Subcutaneous adipose tissue (tissue), 4 donors: ENCODE data around the gene DAZL. TPM values are rescaled to one million over a fixed set of nuclear protein-coding genes. Genes with fewer than 3 reads are reported as not detected.

Experiments used
- total RNA-seq, 4 donors: library from RNA; depleted of rRNA; stranded (reverse); fragments of >200 nt; gene quantifications; one replicate each; pipeline ENCODE4 v1.1.0, GENCODE V29; 2016
- TF ChIP-seq, protein P1 (sequence below): fragments of 450-650 bp; IDR thresholded peaks from one replicate; pipeline ENCODE4 v1.5.1; 2016; ENCODE audit warnings: low read depth, mild to moderate bottlenecking, control low read depth, antibody characterized with exemption, moderate library complexity

DAZL gene
- total RNA-seq, 4 donors from 2014 or later = not detected

DNA sequence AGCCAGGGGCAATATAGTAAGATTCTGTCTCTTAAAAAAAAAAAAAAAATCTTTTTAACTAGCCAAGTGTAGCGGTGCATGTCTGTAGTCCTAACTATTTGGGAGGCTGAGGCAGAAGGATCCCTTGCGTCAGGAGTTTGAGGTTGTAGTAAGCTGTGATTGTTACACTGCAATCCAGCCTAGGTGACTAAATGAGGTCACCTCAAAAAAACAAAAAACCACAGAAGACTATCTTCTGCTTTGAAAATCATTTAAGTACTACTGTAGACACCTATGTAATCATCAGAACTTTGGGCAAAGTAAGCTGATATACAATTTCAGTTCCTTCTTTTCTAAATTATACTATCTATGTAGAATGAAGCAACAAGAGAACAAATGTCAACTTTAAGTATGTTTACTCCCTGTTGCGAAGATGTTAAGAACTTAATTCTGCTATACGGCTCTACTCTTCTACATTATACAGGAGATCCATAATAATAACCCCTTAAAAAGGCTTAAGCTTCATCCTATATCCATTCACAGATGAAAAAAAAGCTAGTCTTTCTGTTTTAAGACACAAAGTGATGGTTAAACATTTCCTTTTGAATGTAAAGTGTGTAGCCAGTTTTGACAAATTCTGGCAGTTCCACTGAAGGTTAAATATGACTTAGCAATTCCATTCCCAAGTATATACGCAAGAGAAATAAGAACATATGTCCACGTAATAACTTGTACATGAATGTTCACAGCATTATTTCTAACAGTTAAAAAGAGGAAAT lies 15.2 kb downstream of the DAZL start:
- TF ChIP-seq, protein P1, sequence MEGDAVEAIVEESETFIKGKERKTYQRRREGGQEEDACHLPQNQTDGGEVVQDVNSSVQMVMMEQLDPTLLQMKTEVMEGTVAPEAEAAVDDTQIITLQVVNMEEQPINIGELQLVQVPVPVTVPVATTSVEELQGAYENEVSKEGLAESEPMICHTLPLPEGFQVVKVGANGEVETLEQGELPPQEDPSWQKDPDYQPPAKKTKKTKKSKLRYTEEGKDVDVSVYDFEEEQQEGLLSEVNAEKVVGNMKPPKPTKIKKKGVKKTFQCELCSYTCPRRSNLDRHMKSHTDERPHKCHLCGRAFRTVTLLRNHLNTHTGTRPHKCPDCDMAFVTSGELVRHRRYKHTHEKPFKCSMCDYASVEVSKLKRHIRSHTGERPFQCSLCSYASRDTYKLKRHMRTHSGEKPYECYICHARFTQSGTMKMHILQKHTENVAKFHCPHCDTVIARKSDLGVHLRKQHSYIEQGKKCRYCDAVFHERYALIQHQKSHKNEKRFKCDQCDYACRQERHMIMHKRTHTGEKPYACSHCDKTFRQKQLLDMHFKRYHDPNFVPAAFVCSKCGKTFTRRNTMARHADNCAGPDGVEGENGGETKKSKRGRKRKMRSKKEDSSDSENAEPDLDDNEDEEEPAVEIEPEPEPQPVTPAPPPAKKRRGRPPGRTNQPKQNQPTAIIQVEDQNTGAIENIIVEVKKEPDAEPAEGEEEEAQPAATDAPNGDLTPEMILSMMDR = no peak

DNA sequence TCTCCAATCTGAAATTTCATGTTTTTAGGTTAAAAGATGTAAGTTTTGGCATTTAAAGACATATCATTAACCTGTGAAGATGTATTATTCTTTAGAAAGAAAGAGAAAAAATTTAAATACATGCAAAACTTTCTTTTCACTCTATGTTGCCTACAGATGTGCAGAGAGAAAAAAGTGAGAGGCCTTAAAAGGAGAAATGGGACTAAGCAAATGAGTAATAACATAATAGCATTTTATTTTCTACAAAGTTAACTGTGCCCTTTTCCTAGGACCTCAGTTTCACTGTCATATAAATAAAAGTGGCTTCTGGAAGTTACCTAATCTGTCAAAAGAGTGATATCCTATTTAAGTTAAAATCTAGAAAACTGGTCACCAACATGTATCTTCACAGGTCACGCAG lies 16.1 kb downstream of the DAZL start:
- TF ChIP-seq, protein P1 = no peak

DNA sequence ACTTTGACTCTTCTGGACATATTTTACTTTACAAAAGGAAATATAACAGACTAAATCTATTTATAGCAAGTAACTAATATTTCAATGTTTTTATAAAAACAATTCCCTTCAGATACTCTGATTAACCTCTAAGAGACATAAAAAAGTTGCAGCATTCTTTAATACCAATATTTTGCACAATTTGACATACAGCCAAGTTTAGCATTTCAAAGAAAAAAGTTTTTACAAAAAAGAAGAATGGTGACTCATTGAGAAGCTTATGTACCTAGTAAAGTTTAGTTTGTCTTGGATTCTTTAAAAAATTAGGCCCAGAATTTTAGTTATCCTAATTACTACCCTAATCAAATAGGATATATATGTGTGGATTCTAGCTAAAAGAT lies 17.6 kb downstream of the DAZL start:
- TF ChIP-seq, protein P1 = no peak

DNA sequence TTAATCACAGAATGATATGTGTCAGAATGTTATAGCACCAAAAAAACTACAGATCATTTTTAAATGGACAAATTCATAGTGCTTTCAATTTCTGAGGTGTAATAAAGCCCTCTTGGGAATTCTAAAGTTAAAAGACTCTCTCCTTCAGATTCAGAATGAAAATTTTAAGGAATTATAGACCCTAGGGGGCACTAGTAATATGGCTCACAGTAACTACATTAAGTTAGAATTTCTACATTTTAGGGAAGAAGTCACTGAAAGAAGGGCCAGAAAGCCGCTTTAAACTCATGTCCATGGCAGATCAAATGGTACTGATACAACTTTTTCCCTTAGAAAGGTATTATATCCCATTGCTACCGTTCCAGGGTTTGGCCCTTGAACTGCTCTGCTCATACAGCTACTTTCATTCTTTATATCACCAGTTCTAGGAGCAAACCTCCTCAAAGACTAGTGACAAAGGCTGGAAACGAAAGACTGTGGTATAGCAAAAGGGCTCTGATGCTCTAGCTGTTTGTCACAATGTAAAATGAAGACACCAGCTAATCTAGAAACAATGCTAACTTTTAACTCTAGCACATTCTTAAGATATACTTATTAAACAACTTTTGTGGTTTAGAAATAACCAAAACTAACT lies 18.1 kb downstream of the DAZL start:
- TF ChIP-seq, protein P1 = no peak

DNA sequence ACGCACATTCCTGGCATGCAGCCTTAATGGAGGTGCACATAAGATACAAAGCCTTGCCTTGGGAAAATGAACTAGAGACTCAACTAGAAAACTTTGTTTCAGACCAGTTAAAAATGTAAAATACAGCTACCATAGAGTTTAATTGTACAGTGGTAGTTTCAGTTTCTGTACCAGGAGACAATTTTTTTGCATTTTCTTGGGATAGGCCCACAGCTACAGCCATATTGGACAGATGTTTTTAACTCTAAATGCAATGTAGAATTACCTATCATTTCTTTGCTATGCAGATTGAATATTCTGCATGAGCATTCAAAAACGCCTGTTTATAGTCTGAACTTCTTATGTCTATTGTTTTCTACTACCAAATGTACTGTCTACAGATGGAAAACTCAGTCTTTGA lies 20.3 kb downstream of the DAZL start:
- TF ChIP-seq, protein P1 = no peak

DNA sequence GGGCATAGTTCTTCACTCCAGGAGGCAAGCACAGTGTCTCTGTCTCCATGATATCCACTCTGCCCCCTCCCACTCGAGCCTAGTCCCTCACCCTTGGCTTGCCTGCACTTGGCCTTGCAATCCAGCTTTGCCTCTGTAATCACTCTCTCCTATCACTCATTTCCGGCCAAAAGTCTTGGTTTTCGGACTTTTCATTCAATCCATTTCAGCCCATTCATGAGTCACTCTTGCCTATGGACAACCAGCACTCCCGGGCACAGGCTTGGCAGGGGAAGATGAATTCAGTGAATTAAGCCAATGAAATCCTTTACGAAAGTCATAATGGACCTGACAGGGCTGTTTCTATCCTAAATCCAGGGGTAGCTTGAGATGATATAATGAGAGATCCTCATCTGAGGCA lies 21.7 kb downstream of the DAZL start:
- TF ChIP-seq, protein P1 = no peak

DNA sequence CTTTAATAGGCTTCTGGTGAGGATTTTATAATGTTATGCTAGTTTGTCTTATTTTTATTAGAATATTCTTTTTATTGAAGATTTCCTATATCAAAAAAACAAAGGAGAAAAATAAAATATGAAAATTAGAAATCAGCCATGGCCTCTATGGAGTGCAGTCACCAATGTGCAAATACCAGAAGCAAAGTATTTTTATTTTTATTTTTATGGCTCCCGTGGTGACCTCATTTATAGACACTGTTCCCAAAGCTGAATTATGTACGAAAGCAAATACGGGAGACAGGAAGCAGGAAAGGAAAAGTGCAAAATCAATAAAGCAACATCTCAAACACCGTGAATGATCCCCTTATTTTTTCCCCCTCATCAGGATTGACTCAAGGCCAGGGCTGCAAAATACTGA lies 35.1 kb downstream of the DAZL start:
- TF ChIP-seq, protein P1 = no peak
